ENCODE results near the gene IQSEC1.

DNA sequence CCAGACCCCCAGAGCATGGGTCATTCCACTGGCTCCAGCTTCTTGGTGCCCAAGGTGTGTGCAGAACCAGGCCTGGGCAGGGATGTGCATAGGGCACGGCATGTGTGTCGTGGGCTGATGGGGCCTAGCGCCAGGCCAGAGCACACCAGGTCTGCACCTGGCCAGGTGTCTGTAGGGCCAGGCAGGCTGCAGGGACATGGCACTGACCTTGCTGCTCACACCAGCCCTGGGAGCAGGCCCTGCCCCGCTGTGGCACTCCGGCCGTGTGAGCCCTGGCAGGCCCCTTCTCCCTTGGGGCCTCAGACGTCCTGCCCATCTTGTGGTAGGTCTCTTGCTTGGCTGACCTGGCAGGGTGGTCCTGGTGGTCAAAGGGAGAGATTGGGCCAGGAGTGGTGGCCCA, 147.6 kb downstream of the IQSEC1 start:
- TF ChIP-seq, protein P1, sequence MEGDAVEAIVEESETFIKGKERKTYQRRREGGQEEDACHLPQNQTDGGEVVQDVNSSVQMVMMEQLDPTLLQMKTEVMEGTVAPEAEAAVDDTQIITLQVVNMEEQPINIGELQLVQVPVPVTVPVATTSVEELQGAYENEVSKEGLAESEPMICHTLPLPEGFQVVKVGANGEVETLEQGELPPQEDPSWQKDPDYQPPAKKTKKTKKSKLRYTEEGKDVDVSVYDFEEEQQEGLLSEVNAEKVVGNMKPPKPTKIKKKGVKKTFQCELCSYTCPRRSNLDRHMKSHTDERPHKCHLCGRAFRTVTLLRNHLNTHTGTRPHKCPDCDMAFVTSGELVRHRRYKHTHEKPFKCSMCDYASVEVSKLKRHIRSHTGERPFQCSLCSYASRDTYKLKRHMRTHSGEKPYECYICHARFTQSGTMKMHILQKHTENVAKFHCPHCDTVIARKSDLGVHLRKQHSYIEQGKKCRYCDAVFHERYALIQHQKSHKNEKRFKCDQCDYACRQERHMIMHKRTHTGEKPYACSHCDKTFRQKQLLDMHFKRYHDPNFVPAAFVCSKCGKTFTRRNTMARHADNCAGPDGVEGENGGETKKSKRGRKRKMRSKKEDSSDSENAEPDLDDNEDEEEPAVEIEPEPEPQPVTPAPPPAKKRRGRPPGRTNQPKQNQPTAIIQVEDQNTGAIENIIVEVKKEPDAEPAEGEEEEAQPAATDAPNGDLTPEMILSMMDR (IDR thresholded peaks at IDR 0.05; ENCODE audit: extremely low read depth in 1 of 2, insufficient read depth in 1 of 2, low read depth in 1 of 2, low read length in 2 of 2): no peak
- TF ChIP-seq POLR2A (IDR thresholded peaks at IDR 0.05; ENCODE audit: low read depth, low read length): no peak
- TF ChIP-seq, protein P2, sequence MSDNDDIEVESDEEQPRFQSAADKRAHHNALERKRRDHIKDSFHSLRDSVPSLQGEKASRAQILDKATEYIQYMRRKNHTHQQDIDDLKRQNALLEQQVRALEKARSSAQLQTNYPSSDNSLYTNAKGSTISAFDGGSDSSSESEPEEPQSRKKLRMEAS (IDR thresholded peaks at IDR 0.05; ENCODE audit: insufficient read depth, insufficient read length): no peak
- no peak for TF ChIP-seq JUN (IDR thresholded peaks at IDR 0.05; ENCODE audit: borderline replicate concordance, insufficient read depth, insufficient read length, low read depth)
- no peak for TF ChIP-seq GATA2 (IDR thresholded peaks at IDR 0.05; ENCODE audit: insufficient read depth, insufficient read length, low read depth, low read length)
- no peak for TF ChIP-seq POLR2AphosphoS5 (IDR thresholded peaks at IDR 0.05; ENCODE audit: insufficient read depth, low read depth, low read length)
